ENCODE measurements around the gene NCF2.

GRCh38 chr1:183506561-183506960 is 83.7 kb downstream of the NCF2 start:
- TF ChIP-seq, protein P1, sequence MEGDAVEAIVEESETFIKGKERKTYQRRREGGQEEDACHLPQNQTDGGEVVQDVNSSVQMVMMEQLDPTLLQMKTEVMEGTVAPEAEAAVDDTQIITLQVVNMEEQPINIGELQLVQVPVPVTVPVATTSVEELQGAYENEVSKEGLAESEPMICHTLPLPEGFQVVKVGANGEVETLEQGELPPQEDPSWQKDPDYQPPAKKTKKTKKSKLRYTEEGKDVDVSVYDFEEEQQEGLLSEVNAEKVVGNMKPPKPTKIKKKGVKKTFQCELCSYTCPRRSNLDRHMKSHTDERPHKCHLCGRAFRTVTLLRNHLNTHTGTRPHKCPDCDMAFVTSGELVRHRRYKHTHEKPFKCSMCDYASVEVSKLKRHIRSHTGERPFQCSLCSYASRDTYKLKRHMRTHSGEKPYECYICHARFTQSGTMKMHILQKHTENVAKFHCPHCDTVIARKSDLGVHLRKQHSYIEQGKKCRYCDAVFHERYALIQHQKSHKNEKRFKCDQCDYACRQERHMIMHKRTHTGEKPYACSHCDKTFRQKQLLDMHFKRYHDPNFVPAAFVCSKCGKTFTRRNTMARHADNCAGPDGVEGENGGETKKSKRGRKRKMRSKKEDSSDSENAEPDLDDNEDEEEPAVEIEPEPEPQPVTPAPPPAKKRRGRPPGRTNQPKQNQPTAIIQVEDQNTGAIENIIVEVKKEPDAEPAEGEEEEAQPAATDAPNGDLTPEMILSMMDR (conservative IDR thresholded peaks at IDR 0.05) = no peak
- TF ChIP-seq EZH2 (IDR thresholded peaks at IDR 0.05; ENCODE audit: low read depth) = no peak
